ENCODE data around the gene SLC25A26.

DNA sequence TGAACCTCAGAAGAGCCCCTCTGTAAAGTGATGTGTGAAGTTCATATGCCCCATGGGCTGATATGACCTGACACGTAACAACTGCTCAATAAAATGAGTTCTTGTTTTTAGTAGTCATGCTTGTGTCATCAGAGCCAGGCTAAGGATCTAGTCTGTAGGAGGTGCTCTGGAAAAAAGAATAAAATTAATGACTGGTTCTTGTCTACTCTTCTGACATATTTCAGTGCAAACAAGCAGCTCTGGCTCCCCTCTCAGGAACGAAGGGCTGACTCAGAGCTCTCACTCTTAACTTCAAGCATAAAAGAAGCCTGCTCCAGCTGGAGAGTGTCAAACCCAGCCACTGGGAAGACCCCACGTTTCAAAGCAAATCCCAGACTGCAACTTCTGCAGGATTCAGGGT, 203.0 kb downstream of the SLC25A26 start:
- TF ChIP-seq CTCF (IDR thresholded peaks at IDR 0.05), result no peak
- TF ChIP-seq POLR2A (IDR thresholded peaks at IDR 0.05), result no peak
